GDM1 (cell line): Measurements from ENCODE around the gene NPY.
"Not testable (repeated sequence)": the region's sequence is repeated elsewhere in the genome, so short reads cannot be mapped to it uniquely, and the experiment has no call there.

Experiments used
- DNase-seq: peaks from one replicate; lab custom pipeline; 2025; lab: John Stamatoyannopoulos, UW

The NPY gene

DNA sequence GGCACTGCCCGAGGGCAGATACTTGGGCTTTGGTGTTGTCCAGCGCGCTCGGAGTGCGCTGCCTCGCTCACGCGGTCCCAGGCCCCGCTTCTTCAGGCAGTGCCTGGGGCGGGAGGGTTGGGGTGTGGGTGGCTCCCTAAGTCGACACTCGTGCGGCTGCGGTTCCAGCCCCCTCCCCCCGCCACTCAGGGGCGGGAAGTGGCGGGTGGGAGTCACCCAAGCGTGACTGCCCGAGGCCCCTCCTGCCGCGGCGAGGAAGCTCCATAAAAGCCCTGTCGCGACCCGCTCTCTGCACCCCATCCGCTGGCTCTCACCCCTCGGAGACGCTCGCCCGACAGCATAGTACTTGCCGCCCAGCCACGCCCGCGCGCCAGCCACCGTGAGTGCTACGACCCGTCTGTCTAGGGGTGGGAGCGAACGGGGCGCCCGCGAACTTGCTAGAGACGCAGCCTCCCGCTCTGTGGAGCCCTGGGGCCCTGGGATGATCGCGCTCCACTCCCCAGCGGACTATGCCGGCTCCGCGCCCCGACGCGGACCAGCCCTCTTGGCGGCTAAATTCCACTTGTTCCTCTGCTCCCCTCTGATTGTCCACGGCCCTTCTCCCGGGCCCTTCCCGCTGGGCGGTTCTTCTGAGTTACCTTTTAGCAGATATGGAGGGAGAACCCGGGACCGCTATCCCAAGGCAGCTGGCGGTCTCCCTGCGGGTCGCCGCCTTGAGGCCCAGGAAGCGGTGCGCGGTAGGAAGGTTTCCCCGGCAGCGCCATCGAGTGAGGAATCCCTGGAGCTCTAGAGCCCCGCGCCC lies at the start of gene NPY:
TSS of gene NPY (plus strand) at position 294 of the 802 bp plus-strand sequence. CDS start 1,051 bp downstream, outside the sequence.
- DNase-seq, result no peak

DNA sequence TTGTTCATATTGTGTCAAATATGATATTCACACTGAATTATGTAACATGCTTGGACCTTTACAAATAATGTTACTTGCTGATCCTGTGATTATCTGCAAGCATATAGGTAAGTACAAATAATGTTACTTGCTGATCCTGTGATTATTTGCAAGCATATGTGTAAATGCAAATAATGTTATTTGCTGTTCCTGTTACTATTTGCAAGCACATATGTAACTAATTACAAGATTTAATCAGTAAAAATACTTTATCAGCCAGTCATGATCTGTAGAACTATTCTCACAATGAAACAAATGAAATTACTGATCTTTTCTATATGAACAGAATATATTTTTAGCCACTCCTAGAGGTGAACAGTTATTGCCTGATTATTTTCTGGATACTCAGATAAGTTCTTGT lies 44.7 kb upstream of the NPY start:
- no peak for DNase-seq

DNA sequence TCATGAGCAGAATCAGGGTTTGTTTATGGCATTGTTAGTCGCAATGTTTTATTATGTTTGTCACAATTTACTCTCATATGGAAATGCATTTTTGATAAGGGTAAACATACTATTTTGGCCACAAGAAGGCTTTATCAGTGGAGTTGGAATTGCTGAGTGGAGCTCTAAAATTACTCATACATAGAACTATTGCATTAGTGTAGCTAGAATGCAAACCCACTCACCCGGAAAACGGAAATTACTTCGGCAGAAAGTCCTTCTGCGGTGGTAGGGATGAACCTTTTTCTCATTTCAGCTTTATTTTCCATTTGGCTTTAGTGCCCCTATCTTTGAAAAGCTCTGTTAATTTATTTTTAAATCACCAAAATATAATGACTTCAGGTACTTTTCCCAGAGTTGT lies 42.8 kb upstream of the NPY start:
- no peak for DNase-seq

DNA sequence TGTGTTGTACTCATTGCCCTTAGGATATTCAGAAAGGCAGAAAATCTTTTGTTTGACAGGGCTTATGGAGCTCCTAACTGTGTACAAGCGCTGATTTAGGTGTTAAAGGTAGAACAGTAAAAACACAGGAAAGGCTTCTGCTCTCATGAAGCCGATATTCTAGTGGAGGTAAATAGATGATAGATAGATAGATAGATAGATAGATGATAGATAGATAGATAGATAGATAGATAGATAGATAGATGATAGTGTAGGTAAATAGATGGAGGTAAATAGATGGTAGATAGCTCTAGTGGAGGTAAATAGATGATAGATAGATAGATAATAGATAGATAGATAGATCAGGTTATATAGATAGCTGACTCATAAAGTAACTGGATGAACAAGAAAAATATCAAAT lies 39.4 kb upstream of the NPY start:
- DNase-seq, result no peak

DNA sequence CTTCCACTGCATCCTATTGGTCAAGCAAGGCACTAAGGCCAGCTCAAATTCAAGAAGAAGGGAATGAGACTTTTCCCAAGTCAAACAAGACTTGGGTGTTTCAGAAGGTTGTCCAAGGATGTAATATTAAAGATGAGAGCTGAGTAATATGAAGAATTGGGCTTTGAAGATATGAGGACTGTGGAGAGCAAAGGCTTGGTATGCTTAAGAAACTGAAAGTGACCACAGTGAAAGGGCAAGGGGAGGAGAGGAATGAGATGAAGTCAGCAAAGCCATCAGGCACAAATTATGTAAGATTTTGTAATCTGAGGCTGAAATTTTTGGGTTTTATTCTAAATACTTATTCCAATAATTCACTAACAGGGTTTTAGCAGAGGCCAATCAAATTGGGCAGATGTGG lies 38.6 kb upstream of the NPY start:
- no peak for DNase-seq

DNA sequence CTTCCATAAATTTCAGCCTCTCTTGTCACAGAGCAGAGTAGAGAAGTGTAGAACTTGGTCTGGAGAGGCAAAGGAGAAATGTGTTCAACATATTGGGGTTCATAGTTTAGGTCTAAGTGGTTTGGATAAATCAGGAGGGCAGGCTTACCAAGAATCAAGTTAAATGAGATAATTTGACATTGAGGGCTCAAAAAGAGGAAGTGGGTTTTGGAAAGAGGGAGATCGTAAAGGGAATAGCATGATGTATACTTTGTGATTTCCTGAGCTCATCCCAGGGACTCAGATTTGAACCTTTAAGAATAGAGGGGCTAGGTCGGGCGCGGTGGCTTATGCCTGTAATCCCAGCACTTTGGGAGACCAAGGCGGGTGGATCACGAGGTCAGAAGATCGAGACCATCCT lies 34.7 kb upstream of the NPY start:
- no peak for DNase-seq

DNA sequence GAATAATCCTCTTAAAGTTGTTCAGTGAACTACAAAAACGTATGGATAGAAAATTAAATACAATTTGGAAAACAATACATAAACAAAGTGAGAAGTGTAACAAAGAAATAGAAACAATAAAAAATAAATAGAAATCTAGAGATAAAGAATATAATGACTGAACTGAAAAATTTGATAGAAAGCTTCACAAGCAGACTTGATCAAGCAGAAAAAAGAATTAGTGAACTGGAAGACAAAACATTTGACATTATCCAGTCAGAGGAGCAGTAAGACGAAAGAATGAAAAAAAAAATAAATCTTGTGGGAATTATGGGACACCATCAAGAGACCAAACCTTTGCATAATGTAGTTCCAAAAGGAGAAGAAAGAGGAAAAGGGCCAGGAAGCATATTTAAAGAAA lies 32.4 kb upstream of the NPY start:
- no peak for DNase-seq

DNA sequence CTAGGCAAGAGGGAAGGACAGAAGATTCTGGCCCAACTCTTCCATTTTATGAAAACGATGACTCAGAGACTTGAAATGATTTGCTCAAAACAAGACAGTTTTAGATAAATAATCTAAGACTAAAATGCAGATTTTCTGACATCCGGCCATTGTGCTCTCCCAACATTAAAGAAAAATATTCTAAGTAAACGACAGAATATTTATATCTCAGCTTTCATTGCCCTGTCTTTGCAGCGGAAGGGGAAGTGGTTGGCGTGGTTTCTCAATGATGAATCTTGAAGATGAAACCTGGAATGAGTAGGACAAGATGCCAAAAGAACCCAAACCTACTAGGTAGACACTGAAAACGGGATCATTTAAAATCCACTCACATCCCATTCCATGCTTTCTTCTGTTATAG lies 28.9 kb upstream of the NPY start:
- no peak for DNase-seq

DNA sequence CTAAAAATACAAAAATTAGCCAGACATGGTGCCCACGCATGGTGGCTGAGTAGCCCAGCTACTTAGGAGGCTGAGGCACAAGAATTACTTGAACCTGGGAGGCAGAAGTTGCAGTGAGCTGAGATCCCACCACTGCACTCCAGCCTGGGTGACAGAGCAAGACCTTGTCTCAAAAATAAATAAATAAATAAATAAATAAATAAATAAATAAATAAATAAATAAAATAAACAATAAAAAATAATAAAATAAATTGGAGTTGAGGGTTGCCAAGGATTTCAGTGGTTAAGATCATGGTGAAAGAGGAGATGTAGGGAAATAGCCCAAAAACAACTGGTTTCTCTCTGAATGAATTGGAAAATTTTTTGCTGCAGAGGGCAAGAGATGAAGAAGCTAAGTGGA lies 25.7 kb upstream of the NPY start:
- DNase-seq, result not testable (repeated sequence)

DNA sequence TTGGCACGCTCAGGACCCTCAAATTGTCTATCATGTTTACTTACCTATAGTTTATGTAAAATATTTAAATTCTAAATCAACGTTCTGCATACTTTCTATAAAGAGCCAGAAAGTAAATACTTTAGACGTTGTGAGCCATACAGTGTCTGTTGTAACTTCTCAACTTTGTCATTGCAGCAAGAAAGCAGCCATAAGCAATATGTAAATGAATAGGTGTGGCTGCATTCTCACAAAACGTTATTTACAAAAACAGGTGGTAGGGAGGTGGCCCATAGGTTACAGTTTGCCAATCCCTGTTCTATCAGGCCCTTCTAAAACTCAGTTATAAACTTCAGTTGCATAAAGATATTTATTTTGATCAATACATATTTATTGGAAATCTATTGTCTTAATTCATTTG lies 12.1 kb upstream of the NPY start:
- no peak for DNase-seq

DNA sequence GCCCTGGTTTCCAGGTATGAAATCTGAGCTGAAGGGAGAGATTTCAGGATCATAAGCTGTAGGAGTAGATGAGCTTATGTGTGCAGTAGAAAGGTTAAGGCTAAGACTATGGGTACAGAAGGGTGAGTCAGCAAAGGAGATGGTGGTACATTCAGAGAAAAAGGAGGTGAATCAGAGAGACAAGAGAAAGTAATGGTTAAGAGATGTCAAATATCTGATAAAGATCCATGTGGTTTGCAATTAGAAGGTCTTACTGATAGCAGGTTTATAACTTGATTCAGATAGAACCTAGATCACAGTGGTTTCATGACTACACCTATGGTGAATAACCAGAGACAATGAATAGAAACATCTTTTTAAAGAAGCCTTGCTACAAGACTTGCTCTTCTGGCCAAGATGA lies 4.5 kb upstream of the NPY start:
- DNase-seq, result no peak

DNA sequence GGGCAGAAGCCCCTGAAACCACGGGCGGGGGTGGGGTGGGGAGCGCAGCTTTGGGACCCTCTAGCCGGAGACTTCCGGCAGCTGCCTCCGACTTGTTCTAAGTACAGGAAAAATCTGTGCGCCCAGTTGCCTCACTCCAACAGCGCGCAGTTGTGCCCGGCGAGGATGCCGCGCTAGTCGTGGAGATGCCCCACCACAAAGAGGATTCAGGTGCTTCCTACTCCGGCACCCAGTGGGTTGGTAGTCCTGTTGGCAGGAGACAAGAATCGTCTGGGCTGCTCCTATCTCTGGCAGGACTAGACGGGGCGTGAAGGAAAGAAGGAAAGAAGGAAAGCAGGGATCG lies 465 bp upstream of the NPY start:
- DNase-seq, result no peak

DNA sequence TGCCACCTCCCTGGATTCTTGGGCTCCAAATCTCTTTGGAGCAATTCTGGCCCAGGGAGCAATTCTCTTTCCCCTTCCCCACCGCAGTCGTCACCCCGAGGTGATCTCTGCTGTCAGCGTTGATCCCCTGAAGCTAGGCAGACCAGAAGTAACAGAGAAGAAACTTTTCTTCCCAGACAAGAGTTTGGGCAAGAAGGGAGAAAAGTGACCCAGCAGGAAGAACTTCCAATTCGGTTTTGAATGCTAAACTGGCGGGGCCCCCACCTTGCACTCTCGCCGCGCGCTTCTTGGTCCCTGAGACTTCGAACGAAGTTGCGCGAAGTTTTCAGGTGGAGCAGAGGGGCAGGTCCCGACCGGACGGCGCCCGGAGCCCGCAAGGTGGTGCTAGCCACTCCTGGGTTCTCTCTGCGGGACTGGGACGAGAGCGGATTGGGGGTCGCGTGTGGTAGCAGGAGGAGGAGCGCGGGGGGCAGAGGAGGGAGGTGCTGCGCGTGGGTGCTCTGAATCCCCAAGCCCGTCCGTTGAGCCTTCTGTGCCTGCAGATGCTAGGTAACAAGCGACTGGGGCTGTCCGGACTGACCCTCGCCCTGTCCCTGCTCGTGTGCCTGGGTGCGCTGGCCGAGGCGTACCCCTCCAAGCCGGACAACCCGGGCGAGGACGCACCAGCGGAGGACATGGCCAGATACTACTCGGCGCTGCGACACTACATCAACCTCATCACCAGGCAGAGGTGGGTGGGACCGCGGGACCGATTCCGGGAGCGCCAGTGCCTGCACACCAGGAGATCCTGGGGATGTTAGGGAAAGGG lies 913 bp downstream of the NPY start:
- DNase-seq, result no peak

DNA sequence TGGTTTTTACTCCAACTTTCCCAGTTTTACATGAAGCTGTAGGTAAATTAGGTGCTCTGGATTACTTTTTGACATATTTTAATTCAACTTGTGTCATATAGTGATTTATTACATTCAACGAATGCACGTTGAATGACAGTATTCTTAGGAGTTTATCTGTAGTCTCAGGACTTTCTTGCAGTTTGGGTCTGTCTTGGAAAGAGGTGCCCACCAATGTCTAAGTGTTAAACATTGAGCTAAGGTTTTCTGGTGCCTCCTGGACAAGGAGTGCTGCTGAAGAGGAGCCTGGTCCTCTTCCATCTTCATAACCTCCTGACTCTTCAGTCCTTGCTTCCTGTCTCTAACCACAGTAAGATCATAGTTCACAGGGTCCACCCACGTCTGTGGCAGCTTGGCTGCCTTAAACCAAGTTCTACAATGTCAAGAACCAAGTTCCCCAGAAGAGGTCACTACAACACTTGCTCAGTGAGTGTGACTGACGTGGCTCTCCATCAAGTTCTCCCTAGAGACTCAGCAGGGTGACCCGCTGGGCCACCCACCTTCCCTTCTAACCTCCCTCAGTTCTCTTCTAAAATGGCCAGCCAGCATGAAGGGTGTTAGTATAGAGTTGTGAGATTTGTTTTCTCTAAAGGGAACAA lies 6.1 kb downstream of the NPY start:
- DNase-seq, result peak; percentile 41

DNA sequence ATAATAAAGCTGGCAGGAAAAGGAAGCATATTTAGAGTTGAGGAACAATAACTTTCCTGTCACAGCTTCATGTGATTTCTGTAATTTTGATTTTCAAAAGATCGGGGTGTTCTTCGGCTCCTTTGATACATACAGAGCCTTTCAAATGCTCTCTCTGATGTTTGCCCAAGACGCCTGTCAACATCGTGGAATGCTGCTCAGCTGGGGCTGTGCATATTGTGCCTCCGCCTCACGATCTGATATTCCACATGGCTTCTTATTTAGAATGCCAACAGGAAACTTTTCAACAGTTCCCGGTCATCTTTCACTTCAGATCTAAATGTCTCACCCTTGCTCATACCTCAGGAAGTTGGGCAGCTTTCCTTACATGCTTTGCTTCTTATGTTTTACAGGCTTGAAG lies 7.3 kb downstream of the NPY start:
- no peak for DNase-seq

DNA sequence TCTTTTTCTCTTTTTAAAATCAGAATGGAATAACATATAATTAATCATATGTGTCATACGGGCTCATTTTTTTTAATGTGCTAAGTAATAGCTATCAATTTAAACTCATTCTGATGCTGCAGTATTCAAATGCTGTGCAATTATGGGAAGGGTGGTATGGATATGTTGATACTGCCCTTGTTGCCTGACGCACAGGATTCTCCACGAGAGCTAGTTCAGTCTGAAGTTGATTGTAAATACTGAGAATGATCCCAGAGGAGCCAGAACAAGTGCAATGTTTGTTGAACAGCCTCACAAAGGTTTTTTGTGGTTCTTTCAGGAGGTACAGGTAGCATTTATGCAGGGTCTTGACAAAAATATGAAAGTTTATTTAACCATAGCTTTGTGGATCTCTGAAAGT lies 13.4 kb downstream of the NPY start:
- no peak for DNase-seq

DNA sequence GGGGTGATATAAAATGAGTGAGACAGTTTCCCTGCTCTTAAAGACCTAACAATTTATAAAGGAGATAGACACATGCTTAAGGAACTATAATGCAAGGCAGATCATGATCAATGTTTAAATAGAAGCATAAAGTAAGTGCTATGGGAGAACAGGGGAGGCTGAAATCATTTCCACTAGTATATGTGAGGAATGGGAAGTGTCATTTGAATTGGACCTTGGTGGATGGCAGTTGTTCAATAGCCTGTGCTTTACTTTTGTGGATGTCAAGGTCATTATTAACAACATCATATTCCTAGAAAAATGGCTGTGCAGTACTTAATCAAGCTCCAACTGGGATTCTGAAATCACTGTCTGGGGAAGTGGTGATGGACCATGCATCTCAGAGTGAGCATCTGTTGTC lies 14.7 kb downstream of the NPY start:
- DNase-seq, result no peak

DNA sequence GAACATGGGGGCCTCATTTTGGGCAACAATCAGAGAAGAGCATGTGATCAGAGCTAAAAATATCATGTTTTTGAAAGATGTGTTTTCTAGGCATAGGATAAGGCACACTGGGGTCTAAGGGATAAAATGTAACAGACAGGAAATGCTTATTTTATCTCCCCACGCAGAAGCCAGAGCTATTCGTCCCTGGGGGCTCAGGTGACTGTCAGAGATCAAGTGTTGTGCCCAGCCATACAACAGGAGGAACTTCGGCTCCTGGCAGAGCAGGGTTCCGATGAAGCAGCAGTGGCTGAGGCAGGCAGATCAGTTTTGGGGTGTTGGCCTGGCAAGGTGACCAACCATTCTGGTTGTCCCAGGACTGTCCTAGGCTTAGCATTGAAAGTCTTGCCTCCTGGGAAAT lies 15.2 kb downstream of the NPY start:
- no peak for DNase-seq

DNA sequence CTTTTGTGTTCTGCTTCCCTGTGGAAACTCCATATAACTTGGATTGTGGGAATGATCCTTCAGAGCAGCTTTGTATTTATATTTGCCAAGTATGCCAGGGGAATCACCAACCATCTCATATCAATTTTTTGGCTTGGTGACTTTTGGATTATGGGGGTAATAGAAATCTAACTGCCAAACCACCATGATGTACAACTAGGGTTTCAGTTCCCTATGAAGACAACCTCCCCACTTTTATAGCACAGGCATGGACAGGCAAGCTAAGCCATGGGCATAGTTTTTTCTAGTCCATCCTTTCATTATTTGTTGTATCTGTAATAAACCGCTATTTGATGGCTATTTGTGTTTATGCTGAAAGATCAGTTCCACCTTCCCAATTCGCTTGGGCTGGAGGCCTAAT lies 17.7 kb downstream of the NPY start:
- no peak for DNase-seq

DNA sequence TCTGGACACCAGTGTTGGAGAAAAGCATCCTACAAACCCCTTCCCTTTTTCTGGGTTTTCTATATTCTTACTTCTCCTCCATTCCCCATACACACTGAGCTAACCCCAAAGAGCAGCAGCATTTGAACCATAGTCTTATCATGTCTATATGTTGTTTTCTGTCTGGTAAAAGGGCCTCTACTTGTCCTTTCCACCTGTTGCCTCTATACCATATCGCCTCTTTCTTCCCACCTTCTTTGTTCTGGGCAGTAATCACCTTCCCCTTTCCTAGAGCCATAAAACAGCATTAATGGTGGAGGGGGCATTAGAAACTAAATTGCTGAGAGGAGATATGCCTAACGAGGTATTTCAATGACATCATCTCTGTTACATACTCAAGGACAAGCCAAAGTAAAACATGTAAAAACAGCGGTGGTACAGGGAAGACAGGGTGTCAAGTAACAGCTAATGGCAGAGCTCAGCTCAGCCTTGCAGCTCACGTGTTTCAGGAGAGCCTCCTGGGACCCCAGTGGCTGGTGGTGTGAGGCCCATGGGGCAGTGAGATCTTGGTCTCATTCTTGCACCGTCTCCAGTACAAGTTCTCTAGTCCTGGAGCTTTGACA lies 20.6 kb downstream of the NPY start:
- no peak for DNase-seq

DNA sequence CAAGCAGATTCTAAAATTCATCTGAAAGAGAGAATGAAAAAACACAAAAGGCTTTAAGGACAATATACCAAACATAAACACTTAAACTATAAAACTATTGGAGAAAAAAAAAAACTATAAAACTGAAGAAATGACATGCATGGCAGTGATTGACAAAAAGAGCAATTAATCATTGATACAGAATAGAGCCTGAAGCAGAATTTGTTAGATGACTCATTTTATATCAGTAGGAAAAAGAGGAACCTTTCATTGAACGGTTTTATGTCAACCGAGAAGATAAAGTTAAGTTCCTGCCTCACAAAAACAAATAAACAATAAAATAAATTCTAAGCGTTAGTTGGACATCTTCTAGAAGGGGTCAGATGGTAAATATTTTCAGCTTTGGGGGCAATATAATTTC lies 23.3 kb downstream of the NPY start:
- DNase-seq, result no peak

DNA sequence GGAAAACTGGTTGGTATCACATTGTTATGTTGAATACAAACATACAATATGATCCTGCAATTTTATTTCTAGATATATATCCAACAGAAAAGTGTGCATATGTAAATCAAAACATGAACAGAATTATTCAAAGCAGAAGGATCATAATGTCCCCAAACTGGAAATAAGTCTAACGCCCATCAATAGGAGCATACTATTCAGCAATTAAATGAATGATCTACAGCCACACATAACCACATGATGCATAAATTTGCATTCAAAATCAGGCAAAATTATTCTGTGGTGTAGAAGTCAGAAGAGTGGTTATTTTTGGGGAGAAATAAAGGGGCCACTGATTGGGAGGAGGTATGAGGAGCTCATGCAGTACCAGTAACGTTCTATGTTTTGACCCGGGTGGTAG lies 28.6 kb downstream of the NPY start:
- no peak for DNase-seq

DNA sequence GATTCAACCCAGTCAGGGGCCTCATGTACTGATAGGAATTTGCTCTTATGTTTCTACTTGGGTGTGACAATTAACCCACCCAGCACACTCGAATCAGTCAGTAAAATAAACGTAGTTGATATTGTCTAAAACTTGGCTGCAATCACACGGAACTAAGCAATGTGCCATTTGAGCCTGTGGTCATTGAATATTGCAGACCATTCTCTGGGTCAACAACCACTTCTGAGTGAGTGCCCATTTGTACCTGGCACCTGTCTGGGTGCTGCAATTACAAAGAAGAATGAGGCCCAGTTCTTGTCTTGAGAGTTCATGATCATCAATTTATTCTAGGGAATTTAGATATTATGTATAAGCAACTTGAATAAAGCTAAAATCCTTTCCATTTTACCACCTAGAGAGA lies 29.8 kb downstream of the NPY start:
- DNase-seq, result no peak
